A673 (cell line): ENCODE results near the gene FSTL5.

Source experiments
- CTCF ChIP-seq: fragments of 300-800, 200-600 bp; sonication (generic); conservative IDR thresholded peaks from 2 replicates; pipeline ENCODE4 v1.5.1; 2017; ENCODE audit warnings: low read depth, mild to moderate bottlenecking, antibody characterized with exemption, low read length, moderate library complexity, mixed read lengths
- EZH2 ChIP-seq: fragments of 200-600 bp; sonication (generic); IDR thresholded peaks from 2 replicates; pipeline ENCODE4 v1.6.1; 2017; ENCODE audit warnings: borderline replicate concordance, low read depth, mild to moderate bottlenecking, mixed read lengths, antibody characterized with exemption, low read length; ENCODE audit not compliant: poor library complexity, severe bottlenecking

- TF ChIP-seq CTCF (no peak), EZH2 (no peak)
Measured at GRCh38 chr4:161817914-161818313, 345.9 kb downstream of the FSTL5 start.
